ENCODE data around the gene P2RX4. TPM values are rescaled to one million over a fixed set of nuclear protein-coding genes. Genes with fewer than 3 reads are reported as not detected.
"Not testable (repeated sequence)": the region's sequence is repeated elsewhere in the genome, so short reads cannot be mapped to it uniquely, and the experiment has no call there.

Gene P2RX4
- 10 to 100 TPM in 2 of 8 experiments, 1 to 10 TPM in 6; 2.2 to 19.7 (median 7.5) TPM for total RNA-seq

- H3K4me3 ChIP-seq: peak within 1 kb of the TSS; percentile 39 to 53 (median 50)
- peak within 1 kb of the TSS; percentile 63 to 92 for H3K27ac ChIP-seq
- 0 to 70% (median 42%) methylated on average over 2 to 8 of the region's 97 CpGs; no CpG with 5 or more reads in 5 of the 10 experiments for WGBS, 10 experiments
- ATAC-seq (replicated peaks in 6 of 8): peak; percentile 79 to 94 (median 90)
- in situ Hi-C loops (cut with MboI; ENCODE audit: low pct_unique_long_range_greater_than_20kb in 2 of 9, low sequenced_read_pairs in 9 of 9, unreplicated experiment in 9 of 9): no loop called here
- H3K4me1 ChIP-seq (replicated peaks in 1 of 2): peaks cover 5 to 12% of the 10 kb centered on the region in 2 donors
These were observed at the start of gene P2RX4 for GRCh38 chr12:121209624-121210572. TSS of gene P2RX4 (plus strand) at chr12:121210129. CDS start at chr12:121210165, 36 bp downstream.

GRCh38 chr12:121162384-121162783, 47.5 kb upstream of the P2RX4 start:
- Histone ChIP-seq H3K4me3 (no peak overlapping the region), H3K27ac (no peak overlapping the region), H3K4me1 (replicated peaks in 1 of 2) (no peaks in the 10 kb centered on the region)
- 71 to 77% (median 75%) methylated on average over 6 to 7 of the region's 10 CpGs; no CpG with 5 or more reads in 7 of the 10 experiments for WGBS, 10 experiments
- in situ Hi-C loops (cut with MboI; ENCODE audit: low pct_unique_long_range_greater_than_20kb in 2 of 9, low sequenced_read_pairs in 9 of 9, unreplicated experiment in 9 of 9): no loop called here
- ATAC-seq (replicated peaks in 6 of 8): no peak

- no peak overlapping the region for H3K27ac ChIP-seq
- H3K4me3 ChIP-seq: no peak overlapping the region
- in situ Hi-C loops (cut with MboI; ENCODE audit: low pct_unique_long_range_greater_than_20kb in 2 of 9, low sequenced_read_pairs in 9 of 9, unreplicated experiment in 9 of 9): no loop called here
- ATAC-seq (replicated peaks in 6 of 8): no peak
- H3K4me1 ChIP-seq (replicated peaks in 1 of 2): no peaks in the 10 kb centered on the region
- 0 to 100% (median 93%) methylated on average over 1 of the region's 2 CpGs; no CpG with 5 or more reads in 6 of the 10 experiments for WGBS, 10 experiments
These were observed 46.9 kb upstream of the P2RX4 start for GRCh38 chr12:121162985-121163384.

- ATAC-seq (replicated peaks in 6 of 8); H3K4me3 ChIP-seq; in situ Hi-C loops (cut with MboI; ENCODE audit: low pct_unique_long_range_greater_than_20kb in 2 of 9, low sequenced_read_pairs in 9 of 9, unreplicated experiment in 9 of 9); H3K27ac ChIP-seq; H3K4me1 ChIP-seq (replicated peaks in 1 of 2): not testable (repeated sequence)
- 82 to 100% (median 100%) methylated on average over 1 to 4 of the region's 6 CpGs; no CpG with 5 or more reads in 4 of the 10 experiments for WGBS, 10 experiments
These were observed 45.1 kb upstream of the P2RX4 start for GRCh38 chr12:121164839-121165238.

- no peak for ATAC-seq (replicated peaks in 6 of 8)
- no peak overlapping the region for H3K27ac ChIP-seq
- in situ Hi-C loops (cut with MboI; ENCODE audit: low pct_unique_long_range_greater_than_20kb in 2 of 9, low sequenced_read_pairs in 9 of 9, unreplicated experiment in 9 of 9): no loop called here
- WGBS, 10 experiments: 73 to 100% (median 87%) methylated on average over 1 to 7 of the region's 9 CpGs; no CpG with 5 or more reads in 4 of the 10 experiments
- H3K4me3 ChIP-seq: no peak overlapping the region
- H3K4me1 ChIP-seq (replicated peaks in 1 of 2): no peaks in the 10 kb centered on the region
These were observed 44.6 kb upstream of the P2RX4 start for GRCh38 chr12:121165316-121165715.

- in situ Hi-C loops (cut with MboI; ENCODE audit: low pct_unique_long_range_greater_than_20kb in 2 of 9, low sequenced_read_pairs in 9 of 9, unreplicated experiment in 9 of 9): no loop called here
- H3K27ac ChIP-seq: no peak overlapping the region
These were observed 43.6 kb upstream of the P2RX4 start for GRCh38 chr12:121166356-121166755.

GRCh38 chr12:121167232-121167820, 42.6 kb upstream of the P2RX4 start:
- no peak overlapping the region for H3K27ac ChIP-seq
- no peak overlapping the region for H3K4me3 ChIP-seq
- in situ Hi-C loops (cut with MboI; ENCODE audit: low pct_unique_long_range_greater_than_20kb in 2 of 9, low sequenced_read_pairs in 9 of 9, unreplicated experiment in 9 of 9): no loop called here
- ATAC-seq (replicated peaks in 6 of 8): peak in 3 of 8 experiments; percentile 88 to 99 (median 99)
- no peaks in the 10 kb centered on the region for H3K4me1 ChIP-seq (replicated peaks in 1 of 2)
- WGBS, 10 experiments: 60 to 100% (median 81%) methylated on average over 2 to 13 of the region's 14 CpGs

More at GRCh38 chr12:121166356-121166755, 43.6 kb upstream of the P2RX4 start:
- Histone ChIP-seq H3K4me1 (replicated peaks in 1 of 2) (no peaks in the 10 kb centered on the region), H3K4me3 (no peak overlapping the region)
- ATAC-seq (replicated peaks in 6 of 8): no peak
- 14 to 100% (median 63%) methylated on average over 1 of the region's 1 CpG; no CpG with 5 or more reads in 6 of the 10 experiments for WGBS, 10 experiments

- no peak for ATAC-seq (replicated peaks in 6 of 8)
- no peak overlapping the region for H3K27ac ChIP-seq
- in situ Hi-C loops (cut with MboI; ENCODE audit: low pct_unique_long_range_greater_than_20kb in 2 of 9, low sequenced_read_pairs in 9 of 9, unreplicated experiment in 9 of 9): no loop called here
- no peaks in the 10 kb centered on the region for H3K4me1 ChIP-seq (replicated peaks in 1 of 2)
- no peak overlapping the region for H3K4me3 ChIP-seq
- 38 to 100% (median 76%) methylated on average over 1 to 3 of the region's 3 CpGs; no CpG with 5 or more reads in 2 of the 10 experiments for WGBS, 10 experiments
These were observed 42.0 kb upstream of the P2RX4 start for GRCh38 chr12:121167951-121168350.

- in situ Hi-C loops (cut with MboI; ENCODE audit: low pct_unique_long_range_greater_than_20kb in 2 of 9, low sequenced_read_pairs in 9 of 9, unreplicated experiment in 9 of 9): no loop called here
- 35 to 86% (median 45%) methylated on average over 1 to 4 of the region's 5 CpGs; no CpG with 5 or more reads in 4 of the 10 experiments for WGBS, 10 experiments
These were observed 39.8 kb upstream of the P2RX4 start for GRCh38 chr12:121170151-121170550.

GRCh38 chr12:121170611-121171260, 39.2 kb upstream of the P2RX4 start:
- WGBS, 10 experiments: 57 to 100% (median 76%) methylated on average over 2 to 12 of the region's 14 CpGs
- in situ Hi-C loops (cut with MboI; ENCODE audit: low pct_unique_long_range_greater_than_20kb in 2 of 9, low sequenced_read_pairs in 9 of 9, unreplicated experiment in 9 of 9): no loop called here

More at GRCh38 chr12:121170151-121170550, 39.8 kb upstream of the P2RX4 start:
- H3K4me3 ChIP-seq: no peak overlapping the region
- no peaks in the 10 kb centered on the region for H3K4me1 ChIP-seq (replicated peaks in 1 of 2)
- no peak overlapping the region for H3K27ac ChIP-seq
- no peak for ATAC-seq (replicated peaks in 6 of 8)

GRCh38 chr12:121172145-121172544, 37.8 kb upstream of the P2RX4 start:
- whole genome bisulfite sequencing, 10 experiments: 85 to 100% (median 93%) methylated on average over 1 to 3 of the region's 6 CpGs; no CpG with 5 or more reads in 2 of the 10 experiments
- no peak overlapping the region for H3K27ac ChIP-seq
- H3K4me3 ChIP-seq: no peak overlapping the region
- no peaks in the 10 kb centered on the region for H3K4me1 ChIP-seq (replicated peaks in 1 of 2)
- no peak for ATAC-seq (replicated peaks in 6 of 8)
- in situ Hi-C loops (cut with MboI; ENCODE audit: low pct_unique_long_range_greater_than_20kb in 2 of 9, low sequenced_read_pairs in 9 of 9, unreplicated experiment in 9 of 9): no loop called here

More at GRCh38 chr12:121170611-121171260, 39.2 kb upstream of the P2RX4 start:
- Histone ChIP-seq H3K4me3 (no peak overlapping the region), H3K4me1 (replicated peaks in 1 of 2) (no peaks in the 10 kb centered on the region), H3K27ac (no peak overlapping the region)
- no peak for ATAC-seq (replicated peaks in 6 of 8)

- 71 to 93% (median 84%) methylated on average over 1 to 12 of the region's 16 CpGs; no CpG with 5 or more reads in 1 of the 10 experiments for WGBS, 10 experiments
- in situ Hi-C loops (cut with MboI; ENCODE audit: low pct_unique_long_range_greater_than_20kb in 2 of 9, low sequenced_read_pairs in 9 of 9, unreplicated experiment in 9 of 9): no loop called here
- H3K27ac ChIP-seq: no peak overlapping the region
- H3K4me1 ChIP-seq (replicated peaks in 1 of 2): no peaks in the 10 kb centered on the region
- no peak for ATAC-seq (replicated peaks in 6 of 8)
- H3K4me3 ChIP-seq: no peak overlapping the region
These were observed 34.4 kb upstream of the P2RX4 start for GRCh38 chr12:121175383-121176119.
